Measurements from ENCODE around the gene LCK. TPM values are rescaled to one million over a fixed set of nuclear protein-coding genes. Genes with fewer than 3 reads are reported as not detected.

LCK gene
- total and polyA plus RNA-seq, 2 experiments from 2014 or later: 33.2 to 86.6 TPM

DNA sequence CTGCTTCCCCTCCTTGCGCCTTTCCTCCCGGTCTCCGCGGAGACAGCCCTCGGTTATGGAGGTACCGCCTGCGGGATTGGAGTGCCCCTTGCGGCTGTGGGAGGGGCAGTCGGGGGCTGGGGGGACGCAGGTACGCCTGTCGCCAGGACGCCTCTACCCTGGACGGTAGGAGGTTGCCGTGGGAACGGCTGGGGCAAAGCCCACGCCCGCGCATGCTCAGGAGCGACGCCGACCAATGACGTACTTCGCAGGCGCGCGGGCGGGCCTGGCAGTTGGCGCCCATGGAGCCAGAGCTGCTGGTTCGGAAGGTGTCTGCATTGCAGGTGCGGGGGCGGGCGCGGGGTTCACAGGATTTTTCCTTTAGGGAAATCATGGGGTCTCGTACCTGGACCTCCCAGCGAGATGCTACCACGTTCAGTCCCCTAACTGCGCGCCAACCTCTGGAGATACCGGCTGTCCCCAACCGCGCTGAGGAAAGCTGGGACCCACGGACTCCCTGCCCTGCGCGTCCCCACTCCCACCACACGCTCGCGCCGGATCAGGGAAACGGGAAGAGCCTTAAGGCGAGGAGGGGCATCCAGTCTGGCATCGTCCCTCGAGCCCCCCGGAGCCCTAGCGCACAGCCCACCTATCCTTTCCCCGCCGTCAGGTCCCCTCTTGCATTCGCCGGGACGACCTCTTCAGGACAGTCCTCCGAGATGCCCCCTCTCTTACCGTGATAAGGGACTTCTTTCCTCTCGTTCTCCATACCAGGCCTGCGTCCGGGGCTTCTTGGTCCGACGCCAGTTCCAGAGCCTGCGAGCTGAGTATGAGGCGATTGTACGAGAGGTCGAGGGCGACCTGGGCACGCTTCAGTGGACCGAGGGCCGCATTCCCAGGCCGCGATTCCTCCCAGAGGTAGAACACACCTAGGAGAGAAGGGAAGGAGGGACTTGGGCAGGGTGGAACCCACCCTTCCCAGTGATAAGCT lies 45.4 kb upstream of the LCK start, which contains the start of gene IQCC:
TSS of gene IQCC (plus strand) at position 271 of the 970 bp plus-strand sequence. CDS start at position 282, 11 bp downstream.
- peaks cover 28% of the 10 kb centered on the region for H3K27me3 ChIP-seq (ENCODE audit: insufficient read depth)
- H3K27ac Mint-ChIP-seq: peak within 1 kb of the TSS; percentile 84

DNA sequence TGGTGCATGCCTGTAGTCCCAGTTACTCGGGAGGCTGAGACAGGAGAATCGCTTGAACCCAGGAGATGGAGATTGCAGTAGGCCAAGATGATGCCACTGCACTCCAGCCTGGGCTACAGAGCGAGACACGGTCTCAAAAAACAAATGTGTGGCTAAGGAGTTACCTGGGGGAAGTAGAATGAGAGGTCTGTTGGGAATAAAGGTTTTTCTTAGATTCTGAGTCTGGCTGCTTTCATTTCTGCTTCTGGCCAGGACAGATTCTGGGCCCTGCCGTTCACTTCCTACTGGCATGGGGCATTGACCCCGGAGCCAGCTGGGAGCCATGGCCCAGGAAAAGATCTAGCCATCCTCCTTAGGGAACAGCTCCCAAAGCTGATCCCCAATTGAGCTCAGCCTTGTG lies 42.6 kb upstream of the LCK start:
- peaks cover 14% of the 10 kb centered on the region; the same call in 2 of the 3 replicates for H3K36me3 Mint-ChIP-seq (ENCODE audit: low read depth)
- Histone ChIP-seq H3K4me2 (no peak overlapping the region), H3K4me1 (ENCODE audit: insufficient read depth) (0 out of 2 replicates have a peak, but pooled peaks cover 4% of the 10 kb centered on the region), H3K4me3 (no peak overlapping the region), H3K9me2 (ENCODE audit: insufficient read depth) (no peaks in the 10 kb centered on the region), H3K27ac (ENCODE audit: low read depth) (no peak overlapping the region), H3K79me2 (replicated peaks; ENCODE audit: insufficient read depth) (no peaks in the 10 kb centered on the region), H3K36me3 (ENCODE audit: insufficient read depth) (no peaks in the 10 kb centered on the region), H4K20me1 (replicated peaks; ENCODE audit: insufficient read depth) (no peaks in the 10 kb centered on the region), H3K27me3 (ENCODE audit: insufficient read depth) (peaks cover 15% of the 10 kb centered on the region; the same call in 1 of the 2 replicates), H3F3A (replicated peaks; ENCODE audit: low read depth) (peaks cover 5% of the 10 kb centered on the region; the same call in 1 of the 2 replicates), H2AFZ (no peak overlapping the region)
- H3K9me3 Mint-ChIP-seq: no peaks in the 10 kb centered on the region
- no peak overlapping the region for H3K4me3 Mint-ChIP-seq
- H3K27ac Mint-ChIP-seq: no peak overlapping the region
- peaks cover 6% of the 10 kb centered on the region for H3K4me1 Mint-ChIP-seq
- TF ChIP-seq, protein P1, sequence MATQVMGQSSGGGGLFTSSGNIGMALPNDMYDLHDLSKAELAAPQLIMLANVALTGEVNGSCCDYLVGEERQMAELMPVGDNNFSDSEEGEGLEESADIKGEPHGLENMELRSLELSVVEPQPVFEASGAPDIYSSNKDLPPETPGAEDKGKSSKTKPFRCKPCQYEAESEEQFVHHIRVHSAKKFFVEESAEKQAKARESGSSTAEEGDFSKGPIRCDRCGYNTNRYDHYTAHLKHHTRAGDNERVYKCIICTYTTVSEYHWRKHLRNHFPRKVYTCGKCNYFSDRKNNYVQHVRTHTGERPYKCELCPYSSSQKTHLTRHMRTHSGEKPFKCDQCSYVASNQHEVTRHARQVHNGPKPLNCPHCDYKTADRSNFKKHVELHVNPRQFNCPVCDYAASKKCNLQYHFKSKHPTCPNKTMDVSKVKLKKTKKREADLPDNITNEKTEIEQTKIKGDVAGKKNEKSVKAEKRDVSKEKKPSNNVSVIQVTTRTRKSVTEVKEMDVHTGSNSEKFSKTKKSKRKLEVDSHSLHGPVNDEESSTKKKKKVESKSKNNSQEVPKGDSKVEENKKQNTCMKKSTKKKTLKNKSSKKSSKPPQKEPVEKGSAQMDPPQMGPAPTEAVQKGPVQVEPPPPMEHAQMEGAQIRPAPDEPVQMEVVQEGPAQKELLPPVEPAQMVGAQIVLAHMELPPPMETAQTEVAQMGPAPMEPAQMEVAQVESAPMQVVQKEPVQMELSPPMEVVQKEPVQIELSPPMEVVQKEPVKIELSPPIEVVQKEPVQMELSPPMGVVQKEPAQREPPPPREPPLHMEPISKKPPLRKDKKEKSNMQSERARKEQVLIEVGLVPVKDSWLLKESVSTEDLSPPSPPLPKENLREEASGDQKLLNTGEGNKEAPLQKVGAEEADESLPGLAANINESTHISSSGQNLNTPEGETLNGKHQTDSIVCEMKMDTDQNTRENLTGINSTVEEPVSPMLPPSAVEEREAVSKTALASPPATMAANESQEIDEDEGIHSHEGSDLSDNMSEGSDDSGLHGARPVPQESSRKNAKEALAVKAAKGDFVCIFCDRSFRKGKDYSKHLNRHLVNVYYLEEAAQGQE (IDR thresholded peaks at IDR 0.05; ENCODE audit: unreplicated experiment): no peak
- TF ChIP-seq EZH2phosphoT487 (IDR thresholded peaks at IDR 0.05; ENCODE audit: unreplicated experiment): no peak
- peaks cover 34% of the 10 kb centered on the region for H3K27me3 Mint-ChIP-seq (ENCODE audit: insufficient read depth, low read depth, poor library complexity)
- ATAC-seq (no peak), DNase-seq (ENCODE audit: low spot score) (no peak)

More for the DNA sequence above, 45.4 kb upstream of the LCK start, which contains the start of gene IQCC:
- ATAC-seq: peak; percentile 74
- Histone ChIP-seq H3K4me3 (peak within 1 kb of the TSS; percentile 89), H3F3A (replicated peaks; ENCODE audit: low read depth) (peaks cover 17% of the 10 kb centered on the region; the same call in 1 of the 2 replicates), H4K20me1 (replicated peaks; ENCODE audit: insufficient read depth) (no peaks in the 10 kb centered on the region), H3K4me1 (ENCODE audit: insufficient read depth) (peaks cover 15% of the 10 kb centered on the region; the same call in 1 of the 2 replicates), H3K79me2 (replicated peaks; ENCODE audit: insufficient read depth) (no peaks in the 10 kb centered on the region), H2AFZ (peak within 1 kb of the TSS; percentile 99), H3K36me3 (ENCODE audit: insufficient read depth) (no peaks in the 10 kb centered on the region), H3K27ac (ENCODE audit: low read depth) (no peak within 1 kb of the TSS), H3K4me2 (peak within 1 kb of the TSS; percentile 99), H3K9me2 (ENCODE audit: insufficient read depth) (no peaks in the 10 kb centered on the region)
- H3K4me1 Mint-ChIP-seq: peaks cover 17% of the 10 kb centered on the region
- peaks cover 2% of the 10 kb centered on the region; the same call in 1 of the 3 replicates for H3K9me3 Mint-ChIP-seq
- H3K36me3 Mint-ChIP-seq (ENCODE audit: low read depth): peaks cover 14% of the 10 kb centered on the region; the same call in 2 of the 3 replicates
- H3K4me3 Mint-ChIP-seq: peak within 1 kb of the TSS; percentile 96
- peaks cover 42% of the 10 kb centered on the region for H3K27me3 Mint-ChIP-seq (ENCODE audit: insufficient read depth, low read depth, poor library complexity)
- TF ChIP-seq NANOG (IDR thresholded peaks at IDR 0.05; ENCODE audit: borderline replicate concordance): no peak
- no peak for TF ChIP-seq ZNF331 (CRISPR knock-in tag; IDR thresholded peaks at IDR 0.05; ENCODE audit: low read depth)
- TF ChIP-seq CREB1 (CRISPR knock-in tag; IDR thresholded peaks at IDR 0.05; ENCODE audit: low read depth): peak; percentile 95
- peak; percentile 39 to 61 for TF ChIP-seq CTCF (conservative IDR thresholded peaks at IDR 0.05; ENCODE audit: low read depth in 2 of 2)
- peak; percentile 89 for TF ChIP-seq POLR2AphosphoS5 (IDR thresholded peaks at IDR 0.05; ENCODE audit: low read depth)
- peak; percentile 97 for DNase-seq (ENCODE audit: low spot score)

All from GM23338 (cell line).